Loucy (cell line): ENCODE measurements around the gene MRTFB.

Experiments used
- EZH2phosphoT487 ChIP-seq: fragments of 200-600 bp; IDR thresholded peaks from 2 replicates; pipeline ENCODE4 v1.6.1; 2018; ENCODE audit warnings: antibody characterized with exemption, mild to moderate bottlenecking, moderate library complexity, borderline replicate concordance
- TF ChIP-seq, protein P1 (sequence below): fragments of 200-600 bp; sonication (generic); conservative IDR thresholded peaks from 2 replicates; pipeline ENCODE4 v1.5.1; 2014; ENCODE audit warnings: mild to moderate bottlenecking, antibody characterized with exemption, low read length

DNA sequence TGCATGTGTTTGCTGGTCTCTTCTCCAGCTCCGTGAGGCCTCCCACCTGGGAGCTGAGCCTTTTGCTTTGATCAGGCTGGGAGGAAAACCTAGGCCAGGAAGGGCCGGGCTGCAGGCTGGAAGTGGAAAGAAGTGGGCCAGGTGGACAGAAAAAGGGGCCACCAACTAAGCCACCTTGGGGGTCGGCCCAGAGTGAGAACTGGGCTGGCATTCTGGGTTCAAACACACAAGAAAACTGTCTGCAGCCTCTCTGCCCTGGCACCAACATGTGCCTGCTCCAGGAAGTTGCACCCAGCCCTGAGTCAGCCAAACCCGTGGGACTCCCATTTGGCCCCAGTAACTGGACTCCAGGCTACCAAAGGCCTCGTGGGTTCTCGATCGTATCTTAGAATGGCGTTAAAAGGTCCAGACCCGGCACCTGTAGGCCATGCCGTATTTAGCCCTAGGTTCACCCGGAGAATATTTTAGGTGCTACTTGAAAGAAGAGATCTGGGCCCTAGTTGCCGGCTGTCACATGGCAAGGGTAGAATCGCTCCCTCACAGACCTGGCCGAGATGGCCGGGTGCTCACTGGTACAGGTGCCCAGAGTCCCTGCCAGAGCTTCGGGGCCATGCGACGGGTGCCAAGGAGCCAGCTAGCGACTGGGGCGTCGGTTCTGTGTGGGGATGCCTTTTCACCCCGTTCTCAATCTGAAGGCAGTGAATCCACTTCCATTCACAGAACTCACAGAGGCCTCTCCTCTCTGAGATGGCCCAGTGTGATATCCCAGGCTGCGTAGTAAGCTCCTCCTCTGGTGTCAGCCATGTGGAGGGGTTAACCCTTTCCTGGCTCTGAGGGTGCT is 236.6 kb downstream of the MRTFB start:
- TF ChIP-seq, protein P1, sequence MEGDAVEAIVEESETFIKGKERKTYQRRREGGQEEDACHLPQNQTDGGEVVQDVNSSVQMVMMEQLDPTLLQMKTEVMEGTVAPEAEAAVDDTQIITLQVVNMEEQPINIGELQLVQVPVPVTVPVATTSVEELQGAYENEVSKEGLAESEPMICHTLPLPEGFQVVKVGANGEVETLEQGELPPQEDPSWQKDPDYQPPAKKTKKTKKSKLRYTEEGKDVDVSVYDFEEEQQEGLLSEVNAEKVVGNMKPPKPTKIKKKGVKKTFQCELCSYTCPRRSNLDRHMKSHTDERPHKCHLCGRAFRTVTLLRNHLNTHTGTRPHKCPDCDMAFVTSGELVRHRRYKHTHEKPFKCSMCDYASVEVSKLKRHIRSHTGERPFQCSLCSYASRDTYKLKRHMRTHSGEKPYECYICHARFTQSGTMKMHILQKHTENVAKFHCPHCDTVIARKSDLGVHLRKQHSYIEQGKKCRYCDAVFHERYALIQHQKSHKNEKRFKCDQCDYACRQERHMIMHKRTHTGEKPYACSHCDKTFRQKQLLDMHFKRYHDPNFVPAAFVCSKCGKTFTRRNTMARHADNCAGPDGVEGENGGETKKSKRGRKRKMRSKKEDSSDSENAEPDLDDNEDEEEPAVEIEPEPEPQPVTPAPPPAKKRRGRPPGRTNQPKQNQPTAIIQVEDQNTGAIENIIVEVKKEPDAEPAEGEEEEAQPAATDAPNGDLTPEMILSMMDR: no peak
- no peak for TF ChIP-seq EZH2phosphoT487
